GM23248 (cell line): ENCODE data around the gene CCNG2. TPM values are rescaled to one million over a fixed set of nuclear protein-coding genes. Genes with fewer than 3 reads are reported as not detected.

Experiments used
- DNase-seq: peaks from one replicate; pipeline ENCODE4 v3.0.0-alpha.2; 2015
- H2AFZ ChIP-seq: fragments of 200-600 bp; sonication (generic); 2 replicates; pipeline ENCODE4 v1.6.1; 2016; ENCODE audit warnings: antibody characterized with exemption
- H3F3A ChIP-seq: fragments of 200-600 bp; sonication (generic); 2 replicates; pipeline ENCODE4 v1.6.1; 2016; ENCODE audit warnings: mild to moderate bottlenecking, antibody characterized with exemption, mixed run types; ENCODE audit not compliant: insufficient read depth
- H3K27ac ChIP-seq: fragments of 200-600 bp; sonication (generic); 2 replicates; pipeline ENCODE4 v1.5.1; 2016; ENCODE audit warnings: mild to moderate bottlenecking
- H3K27me3 ChIP-seq: fragments of 200-600 bp; sonication (generic); replicated peaks from 2 replicates; pipeline ENCODE4 v1.6.1; 2016; ENCODE audit warnings: mild to moderate bottlenecking; ENCODE audit not compliant: insufficient read depth
- H3K36me3 ChIP-seq: fragments of 200-600 bp; sonication (generic); 2 replicates; pipeline ENCODE4 v1.6.1; 2016; ENCODE audit warnings: low read depth, mild to moderate bottlenecking
- H3K4me1 ChIP-seq: fragments of 200-600 bp; sonication (generic); 2 replicates; pipeline ENCODE4 v1.6.1; 2016; ENCODE audit warnings: mild to moderate bottlenecking; ENCODE audit not compliant: insufficient read depth
- H3K4me2 ChIP-seq: fragments of 200-600 bp; sonication (generic); one replicate; pipeline ENCODE4 v1.6.1; 2016; ENCODE audit warnings: mild to moderate bottlenecking; ENCODE audit not compliant: unreplicated experiment
- H3K4me3 ChIP-seq: fragments of 200-600 bp; sonication (generic); 2 replicates; pipeline ENCODE4 v1.5.1; 2016; ENCODE audit warnings: mild to moderate bottlenecking
- H3K79me2 ChIP-seq: fragments of 200-600 bp; sonication (generic); 2 replicates; pipeline ENCODE4 v1.6.1; 2016; ENCODE audit warnings: mild to moderate bottlenecking; ENCODE audit not compliant: insufficient read depth
- H3K9ac ChIP-seq: fragments of 200-600 bp; sonication (generic); 2 replicates; pipeline ENCODE4 v1.6.1; 2016; ENCODE audit warnings: mild to moderate bottlenecking
- H3K9me2 ChIP-seq: fragments of 200-600 bp; sonication (generic); 2 replicates; pipeline ENCODE4 v1.6.1; 2016; ENCODE audit warnings: mixed run types, mild to moderate bottlenecking, moderate library complexity; ENCODE audit not compliant: insufficient read depth
- H3K9me3 ChIP-seq: fragments of 200-600 bp; sonication (generic); one replicate; pipeline ENCODE4 v1.6.1; 2017; ENCODE audit warnings: low read depth
- H4K20me1 ChIP-seq: fragments of 200-600 bp; sonication (generic); 2 replicates; pipeline ENCODE4 v1.6.0; 2016; ENCODE audit not compliant: insufficient read depth
- EZH2 ChIP-seq: fragments of 200-600 bp; sonication (generic); IDR thresholded peaks from 2 replicates; pipeline ENCODE4 v1.6.1; 2018; ENCODE audit warnings: antibody characterized with exemption, mild to moderate bottlenecking; ENCODE audit not compliant: insufficient read depth, poor library complexity, severe bottlenecking
- EZH2phosphoT487 ChIP-seq: fragments of 200-600 bp; sonication (generic); IDR thresholded peaks from 2 replicates; pipeline ENCODE4 v1.6.1; 2018; ENCODE audit warnings: antibody characterized with exemption, moderate library complexity, mild to moderate bottlenecking, low read depth; ENCODE audit not compliant: insufficient read depth
- WGBS, 2 experiments: methylation state at CpG; one replicate each; pipeline ENCODE4 v1.1.6; 2015 to 2017; ENCODE audit warnings: low lambda C conversion rate in 2 of 2, low coverage in 1 of 2; ENCODE audit errors: missing lambda C conversion rate in 2 of 2; 5-methylcytosine and 5-hydroxymethylcytosine counted together
- in situ Hi-C: fragments of 300-500 bp; cut with MboI; formaldehyde crosslinking; loops from 2 replicates; pipeline ENCODE4 v1.15.0; 2020
- polyA plus RNA-seq: library from polyadenylated mRNA; unstranded; fragments of >200 nt; fragmentation: Nextera tagmentation; extraction: Ambion mirVana; gene quantifications from 2 replicates; pipeline ENCODE4 v1.2.1, GENCODE V29; 2016
- total RNA-seq: library from RNA; depleted of rRNA; stranded (reverse); fragments of >200 nt; shearing (Covaris generic); gene quantifications from 2 replicates; pipeline ENCODE4 v1.2.3, GENCODE V29; 2014; rRNA removed

Gene CCNG2, protein sequence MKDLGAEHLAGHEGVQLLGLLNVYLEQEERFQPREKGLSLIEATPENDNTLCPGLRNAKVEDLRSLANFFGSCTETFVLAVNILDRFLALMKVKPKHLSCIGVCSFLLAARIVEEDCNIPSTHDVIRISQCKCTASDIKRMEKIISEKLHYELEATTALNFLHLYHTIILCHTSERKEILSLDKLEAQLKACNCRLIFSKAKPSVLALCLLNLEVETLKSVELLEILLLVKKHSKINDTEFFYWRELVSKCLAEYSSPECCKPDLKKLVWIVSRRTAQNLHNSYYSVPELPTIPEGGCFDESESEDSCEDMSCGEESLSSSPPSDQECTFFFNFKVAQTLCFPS
- total RNA-seq (34.0 and 40.0 TPM in 2 replicates), polyA plus RNA-seq (31.2 and 32.6 TPM in 2 replicates)

DNA sequence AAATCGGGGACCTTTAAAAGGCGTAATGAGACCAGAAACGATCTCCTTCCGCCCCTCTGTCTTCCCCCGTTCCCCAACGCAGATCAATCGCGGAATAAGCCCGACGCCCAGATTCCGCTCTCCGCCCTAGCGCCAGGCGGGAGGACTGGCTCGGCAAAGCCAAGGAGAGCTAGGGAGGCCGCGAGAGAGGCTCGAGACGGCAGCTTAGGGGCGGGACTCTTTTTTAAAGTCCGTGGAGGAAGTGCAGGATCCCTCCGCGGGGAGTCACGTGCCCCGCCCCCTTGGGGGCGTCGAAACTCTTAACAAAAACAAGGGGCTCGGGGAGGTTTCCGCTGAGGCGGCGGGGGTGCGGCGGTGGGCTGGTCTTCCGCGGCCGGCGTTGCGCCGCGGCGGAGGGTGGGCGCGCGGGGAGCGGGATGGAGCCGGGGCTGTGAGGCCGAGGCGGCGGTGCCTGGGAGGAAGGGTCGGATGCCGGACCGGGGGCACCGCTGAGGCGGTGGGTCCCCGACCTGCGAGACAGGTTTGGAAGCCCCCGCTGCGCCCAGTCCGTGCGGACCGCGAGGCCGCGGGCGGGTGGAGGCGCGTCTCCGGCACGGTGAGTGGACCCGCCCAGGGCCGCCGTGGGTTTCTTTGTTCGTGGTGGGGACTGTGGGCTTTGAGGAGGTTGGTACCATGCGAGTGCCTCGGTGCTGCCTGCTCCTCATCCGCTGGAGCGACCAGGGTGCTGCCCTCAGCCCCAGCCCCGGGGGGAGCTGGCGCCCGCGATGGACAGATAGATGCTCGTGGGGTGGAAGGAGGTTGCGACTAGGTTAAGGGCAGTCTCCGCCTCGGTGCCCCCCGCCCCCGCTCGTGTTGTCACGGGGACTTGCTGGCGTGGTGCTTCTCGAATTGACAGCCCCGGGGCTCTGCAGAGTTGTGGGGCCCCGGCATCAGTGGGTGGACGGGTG is at the start of gene CCNG2:
TSS of gene CCNG2 (plus strand) at position 296 of the 947 bp plus-strand sequence. CDS start 1,326 bp downstream, outside the sequence.
- in situ Hi-C loops: no loop called here
- TF ChIP-seq EZH2 (no peak), EZH2phosphoT487 (no peak)
- H3K36me3 ChIP-seq: peaks cover 27% of the 10 kb centered on the region
- peaks cover 12% of the 10 kb centered on the region for H3K4me1 ChIP-seq
- no peaks in the 10 kb centered on the region for H3K9me3 ChIP-seq
- WGBS, 2 experiments: 0 to 1% methylated on average over 61 to 94 of the region's 94 CpGs
- H2AFZ ChIP-seq: peak within 1 kb of the TSS; percentile 96
- H3K9me2 ChIP-seq: no peaks in the 10 kb centered on the region
- peak within 1 kb of the TSS; percentile 95 for H3K4me2 ChIP-seq
- peaks cover 28% of the 10 kb centered on the region for H3K79me2 ChIP-seq
- H4K20me1 ChIP-seq: no peaks in the 10 kb centered on the region; the same call in 1 of the 2 replicates
- H3F3A ChIP-seq: no peaks in the 10 kb centered on the region
- DNase-seq: peak; percentile 96
- no peaks in the 10 kb centered on the region for H3K27me3 ChIP-seq
- peak within 1 kb of the TSS; percentile 95 for H3K9ac ChIP-seq
- peak within 1 kb of the TSS; percentile 87 for H3K27ac ChIP-seq
- peak within 1 kb of the TSS; percentile 99 for H3K4me3 ChIP-seq

DNA sequence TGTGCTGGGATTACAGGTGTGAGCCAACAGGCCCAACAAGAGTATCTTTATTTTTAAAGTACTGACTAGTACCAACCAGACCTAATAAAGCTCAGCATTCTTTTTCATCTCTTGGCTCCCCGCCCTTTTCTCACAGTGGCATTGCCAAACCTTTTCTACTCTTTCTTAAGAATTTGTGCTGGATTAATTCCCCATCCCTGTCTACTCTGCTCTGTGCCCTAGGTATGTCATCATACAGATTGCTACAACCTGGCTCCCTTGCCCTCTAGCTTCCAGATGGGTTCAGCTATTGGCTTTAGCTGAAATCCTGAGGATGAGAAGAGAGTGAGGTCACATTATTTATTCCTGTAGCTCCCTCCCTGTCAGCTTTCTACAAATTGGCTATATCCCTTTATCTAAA is 46.3 kb upstream of the CCNG2 start:
- no peaks in the 10 kb centered on the region for H3K4me1 ChIP-seq
- H3K4me3 ChIP-seq: no peak overlapping the region
- no peak overlapping the region for H3K9ac ChIP-seq
- H4K20me1 ChIP-seq: no peaks in the 10 kb centered on the region
- 94 to 100% methylated on average over 1 of the region's 1 CpG for WGBS, 2 experiments
- H3K27me3 ChIP-seq: no peaks in the 10 kb centered on the region
- no peaks in the 10 kb centered on the region for H3F3A ChIP-seq
- H3K79me2 ChIP-seq: no peaks in the 10 kb centered on the region
- in situ Hi-C loops: no loop called here
- peak; percentile 26 for DNase-seq
- H3K9me2 ChIP-seq: no peaks in the 10 kb centered on the region
- H3K4me2 ChIP-seq: no peak overlapping the region
- TF ChIP-seq EZH2: no peak
- no peak for TF ChIP-seq EZH2phosphoT487
- no peaks in the 10 kb centered on the region for H3K36me3 ChIP-seq
- H3K9me3 ChIP-seq: no peaks in the 10 kb centered on the region
- H3K27ac ChIP-seq: no peak overlapping the region
- H2AFZ ChIP-seq: no peak overlapping the region

DNA sequence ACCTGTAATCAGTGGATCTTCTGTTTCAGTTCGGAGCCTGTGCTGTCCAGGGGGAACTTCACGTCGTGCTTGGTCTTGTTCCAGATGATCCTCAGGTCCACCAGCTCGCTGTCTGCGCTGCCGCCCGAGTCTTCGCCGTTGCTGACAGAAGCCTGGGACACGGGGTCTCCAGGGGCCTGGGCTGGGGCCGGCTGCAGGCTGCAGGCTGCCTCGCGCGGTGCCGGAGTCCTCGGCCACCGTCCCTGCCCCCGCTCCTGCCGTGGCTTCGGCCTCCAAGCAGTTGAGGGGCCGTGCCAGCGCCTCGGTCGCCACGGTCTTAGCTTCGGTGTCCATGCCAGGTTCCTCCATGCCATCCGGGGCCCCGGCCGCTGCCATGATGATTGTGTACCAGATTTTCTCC is 43.9 kb upstream of the CCNG2 start:
- no peaks in the 10 kb centered on the region for H3K9me2 ChIP-seq
- no peaks in the 10 kb centered on the region for H3F3A ChIP-seq
- no peak overlapping the region for H2AFZ ChIP-seq
- in situ Hi-C loops: no loop called here
- H3K4me3 ChIP-seq: no peak overlapping the region
- 89 to 96% methylated on average over 20 to 27 of the region's 29 CpGs for WGBS, 2 experiments
- H3K9me3 ChIP-seq: no peaks in the 10 kb centered on the region
- H3K27ac ChIP-seq: no peak overlapping the region
- H3K79me2 ChIP-seq: no peaks in the 10 kb centered on the region
- H3K36me3 ChIP-seq: no peaks in the 10 kb centered on the region
- no peak for DNase-seq
- H3K27me3 ChIP-seq: no peaks in the 10 kb centered on the region
- TF ChIP-seq EZH2phosphoT487 (no peak), EZH2 (no peak)
- H4K20me1 ChIP-seq: no peaks in the 10 kb centered on the region
- no peak overlapping the region for H3K4me2 ChIP-seq
- no peaks in the 10 kb centered on the region for H3K4me1 ChIP-seq
- H3K9ac ChIP-seq: no peak overlapping the region

DNA sequence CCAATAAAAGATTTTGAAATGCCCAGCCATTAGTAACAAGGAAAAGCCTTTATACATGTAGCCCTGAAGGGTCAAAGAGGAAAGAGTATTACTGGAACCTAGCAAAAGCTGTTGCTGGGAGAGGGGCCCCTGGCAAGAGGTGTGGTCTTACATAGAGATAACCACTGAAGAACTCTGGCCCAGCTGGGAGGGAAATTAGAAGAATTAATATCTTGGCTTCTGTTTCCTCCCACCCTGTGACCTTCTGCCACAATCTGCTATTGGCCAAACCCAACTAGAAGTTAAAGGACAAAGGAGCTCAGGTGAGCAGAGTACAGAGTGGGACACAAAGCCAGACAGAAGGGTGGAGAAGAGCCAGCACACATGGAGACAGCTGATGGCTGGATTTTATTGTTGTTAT is 39.3 kb upstream of the CCNG2 start:
- Histone ChIP-seq H3K4me2 (no peak overlapping the region), H3K9me2 (no peaks in the 10 kb centered on the region), H2AFZ (no peak overlapping the region), H3K4me1 (no peaks in the 10 kb centered on the region), H3K79me2 (no peaks in the 10 kb centered on the region), H4K20me1 (no peaks in the 10 kb centered on the region), H3K36me3 (no peaks in the 10 kb centered on the region), H3K27me3 (no peaks in the 10 kb centered on the region), H3F3A (no peaks in the 10 kb centered on the region), H3K9me3 (no peaks in the 10 kb centered on the region), H3K27ac (no peak overlapping the region), H3K9ac (no peak overlapping the region), H3K4me3 (no peak overlapping the region)
- no peak for TF ChIP-seq EZH2phosphoT487
- TF ChIP-seq EZH2: no peak
- in situ Hi-C loops: no loop called here
- DNase-seq: no peak
